Naive thymus-derived CD4-positive, alpha-beta T cell (primary cell): Measurements from ENCODE around the gene SMG1. TPM values are rescaled to one million over a fixed set of nuclear protein-coding genes. Genes with fewer than 3 reads are reported as not detected.
A peak's percentile ranks its signal among the peaks of the same experiment; 100 is the strongest.

ENCODE experiments used
- ATAC-seq: fragments of 150-1000 bp; cut with Tn5 transposase; 2 replicates; pipeline ENCODE4 v1.10.0; 2021; ENCODE audit warnings: mild to moderate bottlenecking, moderate library complexity
- CTCF ChIA-PET: fragments of 350-600 bp; sonication (Branson Sonifier 250); formaldehyde crosslinking; loops from one replicate; lab custom pipeline; 2021; ENCODE audit warnings: antibody characterized with exemption; lab: Charles Lee
- POLR2A ChIA-PET: fragments of 350-600 bp; sonication (Branson Sonifier 250); formaldehyde crosslinking; loops from one replicate; lab custom pipeline; 2021; ENCODE audit warnings: antibody characterized with exemption, inconsistent platforms; lab: Charles Lee
- DNase-seq, 9 donors: peaks; one replicate each; pipeline versions ENCODE4 v3.0.0 to v3.0.0-alpha.2; 2020 to 2022; ENCODE audit warnings: mixed read lengths in 1 of 9
- H3K27ac ChIP-seq: one replicate; pipeline ENCODE4 v1.7.0; 2013; ENCODE audit warnings: mild to moderate bottlenecking, low read depth, low read length, moderate library complexity
- H3K27me3 ChIP-seq, 2 donors: one replicate each; pipeline ENCODE4 v1.7.0; 2013; ENCODE audit warnings: low read length in 2 of 2, mild to moderate bottlenecking in 2 of 2, moderate library complexity in 2 of 2; ENCODE audit not compliant: control insufficient read depth in 2 of 2, insufficient read depth in 2 of 2
- H3K36me3 ChIP-seq, 3 experiments: 1 replicate in 2 of 3; 2 replicates in 1 of 3; pipeline ENCODE4 v1.7.0; 2013; ENCODE audit warnings: low read length in 3 of 3, mild to moderate bottlenecking in 3 of 3, moderate library complexity in 1 of 3; ENCODE audit not compliant: insufficient read depth in 3 of 3, control insufficient read depth in 2 of 3
- H3K4me1 ChIP-seq, 2 donors: one replicate each; pipeline ENCODE4 v1.7.0; 2013; ENCODE audit warnings: low read length in 2 of 2, mild to moderate bottlenecking in 2 of 2, moderate library complexity in 1 of 2; ENCODE audit not compliant: control insufficient read depth in 2 of 2, insufficient read depth in 2 of 2
- H3K4me3 ChIP-seq: 2 replicates; pipeline ENCODE4 v1.7.0; 2013; ENCODE audit warnings: mild to moderate bottlenecking, low read length
- H3K9me3 ChIP-seq, 3 experiments: 1 replicate in 2 of 3; 2 replicates in 1 of 3; pipeline ENCODE4 v1.7.0; 2013; ENCODE audit warnings: low read length in 3 of 3; ENCODE audit not compliant: control insufficient read depth in 2 of 3
- H3K27ac Mint-ChIP-seq, 9 donors: one replicate each; pipeline ENCODE4 v1.8.0; 2020 to 2022; ENCODE audit warnings: mixed read lengths in 9 of 9, mild to moderate bottlenecking in 8 of 9, moderate library complexity in 5 of 9, inconsistent platforms in 2 of 9
- H3K27me3 Mint-ChIP-seq, 5 donors: one replicate each; pipeline ENCODE4 v1.8.0; 2021 to 2022; ENCODE audit warnings: mixed read lengths in 5 of 5, mild to moderate bottlenecking in 1 of 5
- H3K36me3 Mint-ChIP-seq, 5 donors: one replicate each; pipeline ENCODE4 v1.8.0; 2020 to 2022; ENCODE audit warnings: mixed read lengths in 5 of 5, mild to moderate bottlenecking in 3 of 5, inconsistent platforms in 1 of 5
- H3K4me1 Mint-ChIP-seq, 7 donors: one replicate each; pipeline ENCODE4 v1.8.0; 2020 to 2022; ENCODE audit warnings: mixed read lengths in 7 of 7, mild to moderate bottlenecking in 3 of 7, inconsistent platforms in 1 of 7
- H3K4me3 Mint-ChIP-seq, 10 donors: one replicate each; pipeline ENCODE4 v1.8.0; 2020 to 2022; ENCODE audit warnings: mild to moderate bottlenecking in 10 of 10, mixed read lengths in 10 of 10, moderate library complexity in 6 of 10, inconsistent platforms in 2 of 10
- H3K9me3 Mint-ChIP-seq, 11 donors: one replicate each; pipeline ENCODE4 v1.8.0; 2020 to 2022; ENCODE audit warnings: mixed read lengths in 11 of 11, mild to moderate bottlenecking in 4 of 11, inconsistent platforms in 1 of 11, moderate library complexity in 1 of 11
- intact Hi-C, 2 donors: fragments of 100-400 bp; cut with micrococcal nuclease; formaldehyde crosslinking; loops; one replicate each; pipeline ENCODE4 v1.15.1; 2023
- polyA plus RNA-seq, 2 donors: library from polyadenylated mRNA; unstranded; fragments of 300-500 nt; fragmentation: Illumina TruSeq; gene quantifications; one replicate each; pipeline ENCODE4 v1.2.3, GENCODE V29; 2021
- total RNA-seq, 6 experiments: library from RNA in 5 of 6; stranded (reverse) in 5 of 6; gene quantifications; 1 replicate in 5 of 6; 2 replicates in 1 of 6; pipeline ENCODE4 v1.2.3 and lab custom pipeline; 2021 to 2026

The SMG1 gene
- total and polyA plus RNA-seq, 7 experiments from 2014 or later = 16.0 to 181 (median 158) TPM

DNA sequence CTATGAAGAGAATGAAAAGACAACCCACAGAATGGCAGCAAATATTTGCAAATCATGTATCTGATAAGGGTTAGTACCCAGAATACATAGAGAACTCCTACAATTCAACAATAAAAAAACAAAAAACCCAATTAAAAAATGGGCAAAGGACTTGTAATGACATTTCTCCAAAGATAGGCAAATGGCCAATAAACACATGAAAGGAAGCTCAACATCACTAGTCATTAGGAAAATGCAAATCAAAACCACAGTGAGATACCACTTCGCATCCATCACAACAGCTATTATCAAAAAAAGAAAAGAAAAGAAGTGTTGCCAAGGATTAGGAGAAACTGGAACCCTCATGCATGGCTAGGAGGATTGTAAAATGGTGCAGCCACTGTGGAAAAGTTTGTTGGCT lies 79.8 kb downstream of the SMG1 start:
- no peak for DNase-seq
- H3K4me1 Mint-ChIP-seq = peaks cover 0 to 5% (median 0%) of the 10 kb centered on the region in 7 donors
- Histone ChIP-seq H3K27ac (no peak overlapping the region), H3K36me3 (peaks cover 26 to 91% (median 35%) of the 10 kb centered on the region in 3 experiments), H3K4me3 (no peak overlapping the region), H3K4me1 (no peaks in the 10 kb centered on the region), H3K9me3 (no peaks in the 10 kb centered on the region), H3K27me3 (no peaks in the 10 kb centered on the region)
- ATAC-seq = no peak
- ChIA-PET CTCF (no interaction called here), POLR2A (interaction anchor here (1.8 kb wide), 1 partner anchor 45 kb away, joined by 8 read pairs; the partner anchor contains the start of gene ARL6IP1)
- no peaks in the 10 kb centered on the region for H3K27me3 Mint-ChIP-seq
- no peaks in the 10 kb centered on the region for H3K9me3 Mint-ChIP-seq
- intact Hi-C loops = no loop called here
- no peak overlapping the region for H3K4me3 Mint-ChIP-seq
- H3K36me3 Mint-ChIP-seq = peaks cover 12 to 71% (median 43%) of the 10 kb centered on the region in 5 donors
- H3K27ac Mint-ChIP-seq = no peak overlapping the region

DNA sequence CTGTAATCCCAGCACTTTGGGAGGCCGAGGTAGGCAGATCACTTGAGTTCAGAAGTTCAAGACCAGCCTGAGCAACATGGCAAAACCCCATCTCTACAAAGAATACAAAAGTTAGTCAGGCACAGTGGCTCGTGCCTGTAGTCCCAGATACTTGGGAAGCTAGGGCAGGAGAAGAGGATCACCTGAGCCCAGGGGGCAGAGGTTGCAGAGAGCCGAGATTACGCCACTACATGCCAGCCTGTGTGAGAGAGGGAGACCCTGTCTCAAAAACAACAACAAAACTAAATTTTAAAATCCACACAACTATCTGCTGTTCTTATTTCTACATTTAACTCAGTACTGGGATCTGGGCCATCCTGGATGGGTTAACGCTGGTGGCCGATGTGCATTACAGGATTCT lies 83.6 kb downstream of the SMG1 start:
- Mint-ChIP-seq H3K9me3 (no peaks in the 10 kb centered on the region), H3K27me3 (no peaks in the 10 kb centered on the region), H3K4me3 (no peak overlapping the region), H3K36me3 (peaks cover 21 to 73% (median 47%) of the 10 kb centered on the region in 5 donors), H3K27ac (peak overlapping the region in 1 of 9 donors; percentile 9), H3K4me1 (peaks cover 0 to 5% (median 0%) of the 10 kb centered on the region in 7 donors)
- ATAC-seq (no peak), DNase-seq (no peak)
- intact Hi-C loops = loop anchor here in 1 of 2 donors (5.0 kb wide), 1 partner anchor 40 kb away; the partner anchor contains the start of gene ARL6IP1
- ChIA-PET POLR2A (no interaction called here), CTCF (no interaction called here)
- no peaks in the 10 kb centered on the region for H3K9me3 ChIP-seq
- no peak overlapping the region for H3K27ac ChIP-seq
- H3K27me3 ChIP-seq = no peaks in the 10 kb centered on the region
- peaks cover 32 to 88% (median 36%) of the 10 kb centered on the region in 3 experiments for H3K36me3 ChIP-seq
- H3K4me3 ChIP-seq = no peak overlapping the region
- H3K4me1 ChIP-seq = no peaks in the 10 kb centered on the region

DNA sequence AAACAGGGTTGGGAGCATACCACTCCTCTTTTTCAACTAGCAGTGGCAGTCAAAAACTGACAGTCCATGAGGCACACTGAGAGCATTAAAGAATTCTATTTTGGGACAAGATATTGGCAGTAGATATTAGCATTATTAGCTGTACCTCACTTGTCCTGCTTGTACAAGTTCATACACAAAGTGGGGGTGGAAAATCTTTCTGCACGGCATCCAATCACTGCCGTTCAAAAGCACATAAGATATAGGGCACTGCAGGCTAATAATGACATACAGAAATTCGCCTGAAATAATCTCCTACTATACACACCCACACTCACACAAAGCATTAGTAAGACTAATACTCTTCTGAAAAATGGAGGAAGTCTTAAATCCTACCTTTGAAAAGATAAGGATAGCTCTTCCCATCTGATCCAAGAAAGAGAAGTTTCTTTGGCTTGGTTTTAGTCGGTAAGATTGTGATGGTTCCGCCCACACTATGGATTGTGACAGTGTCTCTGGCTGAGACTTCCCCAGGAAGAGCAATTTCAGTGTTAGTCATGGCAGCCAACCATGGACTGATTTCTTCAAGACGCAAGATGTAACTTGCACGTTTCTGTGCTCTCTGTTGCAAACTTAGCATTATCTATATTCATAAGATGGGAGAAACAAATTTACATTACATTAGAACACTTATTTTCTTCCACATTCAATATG lies 84.2 kb downstream of the SMG1 start:
- Histone ChIP-seq H3K27ac (no peak overlapping the region), H3K9me3 (no peaks in the 10 kb centered on the region), H3K4me1 (no peaks in the 10 kb centered on the region), H3K4me3 (no peak overlapping the region), H3K27me3 (no peaks in the 10 kb centered on the region), H3K36me3 (peaks cover 34 to 88% (median 35%) of the 10 kb centered on the region in 3 experiments)
- peak overlapping the region in 4 of 9 donors; percentile 0 to 26 (median 12) for H3K27ac Mint-ChIP-seq
- no peaks in the 10 kb centered on the region for H3K9me3 Mint-ChIP-seq
- ATAC-seq (no peak), DNase-seq (no peak)
- no peak overlapping the region for H3K4me3 Mint-ChIP-seq
- intact Hi-C loops = loop anchor here in 1 of 2 donors (5.0 kb wide), 1 partner anchor 40 kb away; the partner anchor contains the start of gene ARL6IP1
- peaks cover 0 to 5% (median 0%) of the 10 kb centered on the region in 7 donors for H3K4me1 Mint-ChIP-seq
- POLR2A ChIA-PET = interaction anchor here (1.0 kb wide), 1 partner anchor 21 kb away, joined by 5 read pairs; no protein-coding TSS in a partner anchor
- H3K27me3 Mint-ChIP-seq = no peaks in the 10 kb centered on the region
- H3K36me3 Mint-ChIP-seq = peaks cover 23 to 73% (median 47%) of the 10 kb centered on the region in 5 donors
- CTCF ChIA-PET = no interaction called here

DNA sequence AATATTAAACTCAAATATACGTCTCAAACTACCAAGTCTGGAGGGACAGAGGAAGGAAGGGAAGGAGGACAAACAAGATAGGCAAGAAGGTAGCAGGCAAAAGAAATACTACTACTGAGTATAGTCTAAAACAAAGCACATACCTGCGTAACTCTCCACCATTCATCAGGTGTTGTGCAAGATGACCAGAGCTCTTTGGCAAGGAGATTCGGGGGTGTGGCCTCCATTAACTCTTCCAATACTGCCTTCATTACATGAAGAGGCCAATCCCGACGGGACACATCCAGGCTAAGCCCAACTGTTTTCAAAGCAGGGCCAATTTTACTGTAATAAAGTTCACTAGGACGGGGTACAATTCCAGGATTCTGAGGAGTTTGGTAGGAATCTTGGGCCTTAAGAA lies 86.7 kb downstream of the SMG1 start:
- Histone ChIP-seq H3K27me3 (no peaks in the 10 kb centered on the region), H3K36me3 (peaks cover 35 to 89% (median 56%) of the 10 kb centered on the region in 3 experiments), H3K4me1 (no peaks in the 10 kb centered on the region), H3K4me3 (no peak overlapping the region), H3K9me3 (no peaks in the 10 kb centered on the region), H3K27ac (no peak overlapping the region)
- peak overlapping the region in 2 of 9 donors; percentile 23 to 54 for H3K27ac Mint-ChIP-seq
- POLR2A ChIA-PET = no interaction called here
- H3K4me1 Mint-ChIP-seq = peaks cover 0 to 11% (median 0%) of the 10 kb centered on the region in 7 donors
- H3K4me3 Mint-ChIP-seq = no peak overlapping the region
- DNase-seq (no peak), ATAC-seq (no peak)
- no peaks in the 10 kb centered on the region for H3K27me3 Mint-ChIP-seq
- no peaks in the 10 kb centered on the region for H3K9me3 Mint-ChIP-seq
- intact Hi-C loops = no loop called here
- CTCF ChIA-PET = interaction anchor here (1.5 kb wide), 1 partner anchor 8 kb away, joined by 6 read pairs; no protein-coding TSS in a partner anchor
- peaks cover 24 to 70% (median 50%) of the 10 kb centered on the region in 5 donors for H3K36me3 Mint-ChIP-seq

DNA sequence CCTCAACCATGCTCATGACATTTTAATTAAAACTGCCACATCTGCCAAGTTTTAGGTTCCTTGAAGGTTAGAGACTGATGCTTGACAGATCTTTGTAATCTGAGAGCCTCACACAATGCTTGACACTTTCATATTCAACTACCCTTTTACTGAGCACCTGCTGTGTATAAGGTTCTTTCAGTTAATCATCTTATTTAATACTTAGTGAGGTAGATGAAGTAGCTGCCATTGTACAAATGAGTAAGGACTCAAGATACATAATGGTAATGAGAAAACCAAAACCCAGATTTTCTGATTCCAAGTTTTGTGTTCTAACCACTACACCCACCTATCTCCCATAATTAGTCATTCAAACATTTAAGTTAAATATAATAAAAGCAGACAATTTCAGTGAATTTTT lies 89.5 kb downstream of the SMG1 start:
- Histone ChIP-seq H3K27me3 (no peaks in the 10 kb centered on the region), H3K36me3 (peaks cover 38 to 93% (median 71%) of the 10 kb centered on the region in 3 experiments), H3K4me1 (no peaks in the 10 kb centered on the region), H3K27ac (no peak overlapping the region), H3K4me3 (no peak overlapping the region), H3K9me3 (no peaks in the 10 kb centered on the region)
- Mint-ChIP-seq H3K27ac (peak overlapping the region in 5 of 9 donors; percentile 1 to 74 (median 33)), H3K9me3 (no peaks in the 10 kb centered on the region), H3K4me3 (no peak overlapping the region), H3K4me1 (peaks cover 0 to 11% (median 0%) of the 10 kb centered on the region in 7 donors), H3K27me3 (no peaks in the 10 kb centered on the region), H3K36me3 (peaks cover 23 to 58% (median 44%) of the 10 kb centered on the region in 5 donors)
- intact Hi-C loops = no loop called here
- CTCF ChIA-PET = no interaction called here
- DNase-seq (no peak), ATAC-seq (no peak)
- POLR2A ChIA-PET = interaction anchor here (0.6 kb wide), 1 partner anchor 54 kb away, joined by 3 read pairs; no protein-coding TSS in a partner anchor

DNA sequence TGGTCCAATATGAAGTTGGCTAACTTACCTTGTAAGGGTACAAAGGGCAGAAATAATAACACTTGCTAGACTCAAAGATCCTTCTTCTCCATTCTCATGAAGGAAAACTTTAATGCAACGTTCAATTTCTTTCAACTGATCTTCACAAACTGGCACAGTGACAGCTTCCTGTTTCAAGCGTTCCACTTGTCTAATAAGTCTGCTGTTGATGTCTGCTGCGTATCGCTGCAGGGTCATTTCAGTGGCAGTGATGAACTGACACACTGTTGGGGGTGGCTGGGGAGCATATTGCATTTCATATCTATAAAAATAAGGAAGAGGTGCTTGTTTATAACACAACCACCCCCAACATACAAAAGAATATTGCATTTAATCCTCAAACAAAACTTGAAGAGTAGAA lies 91.3 kb downstream of the SMG1 start:
- DNase-seq = no peak
- no peak for ATAC-seq
- Mint-ChIP-seq H3K4me3 (no peak overlapping the region), H3K9me3 (no peaks in the 10 kb centered on the region), H3K36me3 (peaks cover 23 to 64% (median 41%) of the 10 kb centered on the region in 5 donors), H3K4me1 (peaks cover 0 to 11% (median 0%) of the 10 kb centered on the region in 7 donors), H3K27ac (peak overlapping the region in 4 of 9 donors; percentile 32 to 58 (median 44)), H3K27me3 (no peaks in the 10 kb centered on the region)
- CTCF ChIA-PET = interaction anchor here (1.5 kb wide), 1 partner anchor 33 kb away, joined by 3 read pairs; no protein-coding TSS in a partner anchor
- no peak overlapping the region for H3K27ac ChIP-seq
- intact Hi-C loops = no loop called here
- H3K27me3 ChIP-seq = no peaks in the 10 kb centered on the region
- peaks cover 34 to 91% (median 75%) of the 10 kb centered on the region in 3 experiments for H3K36me3 ChIP-seq
- no peak overlapping the region for H3K4me3 ChIP-seq
- no peaks in the 10 kb centered on the region for H3K9me3 ChIP-seq
- H3K4me1 ChIP-seq = no peaks in the 10 kb centered on the region
- POLR2A ChIA-PET = interaction anchor here (1.9 kb wide), 1 partner anchor 14 kb away, joined by 5 read pairs; no protein-coding TSS in a partner anchor
